Measurements from ENCODE around the gene PCDH15. TPM values are rescaled to one million over a fixed set of nuclear protein-coding genes. Genes with fewer than 3 reads are reported as not detected.

PCDH15 gene
- total RNA-seq, 2 experiments from 2014 or later: not detected

DNA sequence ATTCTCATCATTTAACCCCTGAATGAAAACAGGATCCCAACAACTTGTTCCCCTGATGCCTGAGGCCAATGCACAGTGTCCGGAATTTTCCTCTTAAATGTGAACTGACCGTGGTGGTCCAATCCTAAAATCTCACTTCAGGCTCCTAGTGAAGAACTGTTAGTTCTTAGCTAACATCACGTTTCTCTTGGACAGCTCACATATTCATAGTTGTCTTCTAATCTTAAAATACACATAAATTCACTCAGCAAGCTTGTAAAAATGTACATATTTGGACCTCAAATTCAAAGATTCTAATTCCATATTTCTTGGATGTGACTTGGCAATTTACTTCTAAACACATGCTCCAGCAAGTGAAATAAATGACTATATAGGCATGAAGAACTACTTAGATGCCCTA, 297.2 kb downstream of the PCDH15 start:
- no peak overlapping the region for H3K4me3 ChIP-seq (ENCODE audit: low read length)
- no peaks in the 10 kb centered on the region for H3K4me1 Mint-ChIP-seq (ENCODE audit: low read depth)
- H3K27me3 ChIP-seq (ENCODE audit: control insufficient read depth in 1 of 2, insufficient read depth in 2 of 2, low read length in 2 of 2): no peaks in the 10 kb centered on the region
- ChIA-PET CTCF (no interaction called here), POLR2A (no interaction called here)
- H3K36me3 ChIP-seq (ENCODE audit: insufficient read depth, low read length): no peaks in the 10 kb centered on the region
- no peaks in the 10 kb centered on the region for H3K4me1 ChIP-seq (ENCODE audit: insufficient read depth, low read length)
- H3K9me3 Mint-ChIP-seq: peaks cover 14% of the 10 kb centered on the region
- ATAC-seq (ENCODE audit: poor library complexity) (no peak), DNase-seq (no peak)
- H3K36me3 Mint-ChIP-seq (ENCODE audit: low read depth): no peaks in the 10 kb centered on the region
- TF ChIP-seq CTCF (IDR thresholded peaks at IDR 0.05): no peak
- peaks cover 0 to 6% of the 10 kb centered on the region in 2 experiments for H3K9me3 ChIP-seq (ENCODE audit: control insufficient read depth in 1 of 2, insufficient read depth in 1 of 2, low read length in 2 of 2)
- intact Hi-C loops (cut with DNase I, micrococcal nuclease): no loop called here
- H3K27ac ChIP-seq (ENCODE audit: low read depth in 1 of 2, low read length in 2 of 2): no peak overlapping the region
- no peak overlapping the region for H3K4me3 Mint-ChIP-seq
- no peak overlapping the region for H3K27ac Mint-ChIP-seq
- H3K27me3 Mint-ChIP-seq: no peaks in the 10 kb centered on the region

- ChIA-PET POLR2A (no interaction called here), CTCF (no interaction called here)
- no peak overlapping the region for H3K4me3 Mint-ChIP-seq
- H3K36me3 Mint-ChIP-seq (ENCODE audit: low read depth): no peaks in the 10 kb centered on the region
- TF ChIP-seq CTCF (IDR thresholded peaks at IDR 0.05): no peak
- Histone ChIP-seq H3K4me1 (ENCODE audit: insufficient read depth, low read length) (no peaks in the 10 kb centered on the region), H3K27ac (ENCODE audit: low read depth in 1 of 2, low read length in 2 of 2) (no peak overlapping the region), H3K4me3 (ENCODE audit: low read length) (no peak overlapping the region), H3K36me3 (ENCODE audit: insufficient read depth, low read length) (no peaks in the 10 kb centered on the region), H3K9me3 (ENCODE audit: control insufficient read depth in 1 of 2, insufficient read depth in 1 of 2, low read length in 2 of 2) (peaks cover 0 to 6% of the 10 kb centered on the region in 2 experiments), H3K27me3 (ENCODE audit: control insufficient read depth in 1 of 2, insufficient read depth in 2 of 2, low read length in 2 of 2) (no peaks in the 10 kb centered on the region)
- ATAC-seq (ENCODE audit: poor library complexity): no peak
- H3K27ac Mint-ChIP-seq: no peak overlapping the region
- intact Hi-C loops (cut with DNase I, micrococcal nuclease): no loop called here
- H3K27me3 Mint-ChIP-seq: no peaks in the 10 kb centered on the region
- no peak for DNase-seq
- no peaks in the 10 kb centered on the region for H3K4me1 Mint-ChIP-seq (ENCODE audit: low read depth)
- peaks cover 11% of the 10 kb centered on the region for H3K9me3 Mint-ChIP-seq
These were observed 299.1 kb downstream of the PCDH15 start for GRCh38 chr10:54501929-54502328.

DNA sequence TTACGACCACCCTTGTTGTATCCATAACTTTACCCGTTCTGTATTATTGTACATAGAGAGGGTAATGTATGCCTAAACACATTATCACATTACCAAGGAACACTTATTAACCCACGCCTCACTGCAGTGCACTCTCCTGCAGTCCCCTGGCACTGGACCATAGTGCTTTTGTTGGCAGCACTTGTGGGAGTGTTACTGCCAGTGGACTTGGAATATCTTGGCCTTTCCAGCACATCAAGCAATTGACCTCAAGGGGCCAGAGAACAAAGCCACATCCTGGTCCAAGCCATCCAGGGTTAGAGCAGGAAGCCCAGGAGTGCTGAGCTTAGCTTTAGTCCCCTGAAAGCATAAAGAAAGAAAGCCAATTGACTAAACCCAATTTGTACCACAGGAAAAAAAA, 304.2 kb downstream of the PCDH15 start:
- CTCF ChIA-PET: no interaction called here
- Mint-ChIP-seq H3K36me3 (ENCODE audit: low read depth) (no peaks in the 10 kb centered on the region), H3K27ac (no peak overlapping the region), H3K9me3 (peaks cover 16% of the 10 kb centered on the region), H3K4me1 (ENCODE audit: low read depth) (no peaks in the 10 kb centered on the region), H3K4me3 (no peak overlapping the region), H3K27me3 (no peaks in the 10 kb centered on the region)
- H3K27ac ChIP-seq (ENCODE audit: low read depth in 1 of 2, low read length in 2 of 2): no peak overlapping the region
- ATAC-seq (ENCODE audit: poor library complexity) (no peak), DNase-seq (no peak)
- intact Hi-C loops (cut with DNase I, micrococcal nuclease): loop anchor here in 1 of 2 experiments (10.0 kb wide), 1 partner anchor 58 kb away; no protein-coding TSS in a partner anchor
- no peaks in the 10 kb centered on the region for H3K27me3 ChIP-seq (ENCODE audit: control insufficient read depth in 1 of 2, insufficient read depth in 2 of 2, low read length in 2 of 2)
- peaks cover 0 to 14% of the 10 kb centered on the region in 2 experiments for H3K9me3 ChIP-seq (ENCODE audit: control insufficient read depth in 1 of 2, insufficient read depth in 1 of 2, low read length in 2 of 2)
- no peak overlapping the region for H3K4me3 ChIP-seq (ENCODE audit: low read length)
- POLR2A ChIA-PET: no interaction called here
- H3K36me3 ChIP-seq (ENCODE audit: insufficient read depth, low read length): no peaks in the 10 kb centered on the region
- H3K4me1 ChIP-seq (ENCODE audit: insufficient read depth, low read length): no peaks in the 10 kb centered on the region
- no peak for TF ChIP-seq CTCF (IDR thresholded peaks at IDR 0.05)

All from CD4-positive, alpha-beta T cell (primary cell).